Measurements from ENCODE around the gene AGRN.

Gene AGRN

GRCh38 chr1:1020000-1020404, at the start of gene AGRN:
Gene AGRN (plus strand): TSS chr1:1020120. CDS start chr1:1020173, 53 bp downstream.
- TF ChIP-seq ZNF70 (CRISPR knock-in tag; IDR thresholded peaks at IDR 0.05) (no peak), GLIS3 (CRISPR knock-in tag; IDR thresholded peaks at IDR 0.05) (no peak), RARB (CRISPR knock-in tag; IDR thresholded peaks at IDR 0.05) (no peak), PATZ1 (CRISPR knock-in tag; IDR thresholded peaks at IDR 0.05; ENCODE audit: borderline replicate concordance) (no peak), OSR1 (CRISPR knock-in tag; IDR thresholded peaks at IDR 0.05) (no peak), ZC3H10 (CRISPR knock-in tag; IDR thresholded peaks at IDR 0.05) (no peak)
- ATAC-seq: peak; percentile 30

- no peak for ATAC-seq
Observed at GRCh38 chr1:970242-970972, 49.5 kb upstream of the AGRN start.

More at GRCh38 chr1:970242-970972, 49.5 kb upstream of the AGRN start:
- TF ChIP-seq ZNF70 (CRISPR knock-in tag; IDR thresholded peaks at IDR 0.05): no peak
- no peak for TF ChIP-seq POU6F1 (CRISPR knock-in tag; IDR thresholded peaks at IDR 0.05; ENCODE audit: borderline replicate concordance, low read depth)
- TF ChIP-seq GLIS3 (CRISPR knock-in tag; IDR thresholded peaks at IDR 0.05): no peak
- TF ChIP-seq CSRNP3 (CRISPR knock-in tag; IDR thresholded peaks at IDR 0.05): no peak
- no peak for TF ChIP-seq PATZ1 (CRISPR knock-in tag; IDR thresholded peaks at IDR 0.05; ENCODE audit: borderline replicate concordance)
- TF ChIP-seq ZNF8 (CRISPR knock-in tag; IDR thresholded peaks at IDR 0.05): no peak
- TF ChIP-seq ZC3H10 (CRISPR knock-in tag; IDR thresholded peaks at IDR 0.05): no peak
- no peak for TF ChIP-seq PPARA (CRISPR knock-in tag; IDR thresholded peaks at IDR 0.05; ENCODE audit: borderline replicate concordance)
- no peak for TF ChIP-seq SNAI2 (CRISPR knock-in tag; IDR thresholded peaks at IDR 0.05)
- TF ChIP-seq BACH2 (CRISPR knock-in tag; IDR thresholded peaks at IDR 0.05; ENCODE audit: borderline replicate concordance): no peak
- TF ChIP-seq ARNTL (CRISPR knock-in tag; IDR thresholded peaks at IDR 0.05; ENCODE audit: borderline replicate concordance, low read depth): no peak
- TF ChIP-seq CREB5 (CRISPR knock-in tag; IDR thresholded peaks at IDR 0.05; ENCODE audit: low read depth): no peak
- TF ChIP-seq TOX (CRISPR knock-in tag; IDR thresholded peaks at IDR 0.05; ENCODE audit: borderline replicate concordance): no peak
- no peak for TF ChIP-seq RARB (CRISPR knock-in tag; IDR thresholded peaks at IDR 0.05)
- TF ChIP-seq TSHZ2 (CRISPR knock-in tag; IDR thresholded peaks at IDR 0.05): no peak
- no peak for TF ChIP-seq ZFP30 (CRISPR knock-in tag; IDR thresholded peaks at IDR 0.05)
- TF ChIP-seq ZNF565 (CRISPR knock-in tag; conservative IDR thresholded peaks at IDR 0.05; ENCODE audit: low read depth): no peak

Measured in SK-N-SH treated with all-trans-retinoic acid at 6 μM for 48 hours (cell line).